Measurements from ENCODE around the gene MVB12A. TPM values are rescaled to one million over a fixed set of nuclear protein-coding genes. Genes with fewer than 3 reads are reported as not detected.

Gene MVB12A
- total and polyA plus RNA-seq, 9 of the 15 experiments (the other 6 are each of a cell fraction or from before 2014, with no cell fraction given): 1.2 to 46.2 (median 22.4) TPM

GRCh38 chr19:17470068-17470841, 50.4 kb downstream of the MVB12A start, which contains the start of gene SLC27A1 (continued):
- TF ChIP-seq HES1 (IDR thresholded peaks at IDR 0.05; ENCODE audit: low read depth) (no peak), MBD1 (CRISPR knock-in tag; IDR thresholded peaks at IDR 0.05) (no peak), ARID3B (CRISPR knock-in tag; IDR thresholded peaks at IDR 0.05; ENCODE audit: borderline replicate concordance) (no peak), RAD21 (CRISPR knock-in tag; conservative IDR thresholded peaks at IDR 0.05 in 1 of 2, IDR thresholded peaks at IDR 0.05 in 1 of 2) (no peak), HDAC2 (IDR thresholded peaks at IDR 0.05) (no peak), MAZ (CRISPR knock-in tag; conservative IDR thresholded peaks at IDR 0.05 in 1 of 2, IDR thresholded peaks at IDR 0.05 in 1 of 2) (peak; percentile 44 to 72; a peak in 3 of 4 replicates), NR4A1 (CRISPR knock-in tag; IDR thresholded peaks at IDR 0.05) (0 out of 2 replicates have a peak, but pooled peaks have one; percentile 42), NR4A1 (tag; IDR thresholded peaks at IDR 0.05) (no peak), ETS1 (conservative IDR thresholded peaks at IDR 0.05; ENCODE audit: control insufficient read depth, low read depth, low read length) (peak; percentile 44; the same call in 1 of the 2 replicates), E2F4 (CRISPR knock-in tag; IDR thresholded peaks at IDR 0.05; ENCODE audit: low read depth) (no peak), ZNF12 (CRISPR knock-in tag; IDR thresholded peaks at IDR 0.05) (peak; percentile 27; the same call in 1 of the 2 replicates), CHD2 (IDR thresholded peaks at IDR 0.05; ENCODE audit: low read depth, low read length) (peak; percentile 64), HDAC6 (IDR thresholded peaks at IDR 0.05; ENCODE audit: low read depth, low read length) (no peak), RBBP5 (IDR thresholded peaks at IDR 0.05; ENCODE audit: borderline replicate concordance, insufficient read depth, low read length, poor library complexity, severe bottlenecking) (peak; percentile 46), CCAR2 (IDR thresholded peaks at IDR 0.05; ENCODE audit: low read depth, low read length) (no peak), CHCHD3 (CRISPR knock-in tag; IDR thresholded peaks at IDR 0.05) (no peak), ZNF212 (CRISPR knock-in tag; IDR thresholded peaks at IDR 0.05) (0 out of 2 replicates have a peak, but pooled peaks have one; percentile 41), MEF2A (IDR thresholded peaks at IDR 0.05; ENCODE audit: control insufficient read depth, low read depth, low read length) (no peak), CCNT2 (IDR thresholded peaks at IDR 0.05; ENCODE audit: borderline replicate concordance, extremely low read depth, insufficient read length, low read depth, low read length) (peak; percentile 49), BMI1 (IDR thresholded peaks at IDR 0.05; ENCODE audit: low read length) (no peak), ZNF354B (CRISPR knock-in tag; IDR thresholded peaks at IDR 0.05) (no peak)
